Brain microvascular endothelial cell (primary cell): ENCODE results near the gene CALHM3.

Experiments used
- DNase-seq: peaks from one replicate; pipeline ENCODE4 v3.0.0-alpha.2; 2020
- H3K27ac ChIP-seq: fragments of 250-450 bp; sonication (Bioruptor Pico); 2 replicates; pipeline ENCODE4 v1.5.1; 2020; ENCODE audit warnings: mild to moderate bottlenecking, moderate library complexity
- H3K27me3 ChIP-seq: fragments of 250-450 bp; sonication (Bioruptor Pico); replicated peaks from 2 replicates; pipeline ENCODE4 v1.5.1; 2020; ENCODE audit warnings: mild to moderate bottlenecking
- H3K36me3 ChIP-seq: fragments of 250-450 bp; sonication (Bioruptor Pico); replicated peaks from 2 replicates; pipeline ENCODE4 v1.5.1; 2020; ENCODE audit warnings: mild to moderate bottlenecking
- H3K4me3 ChIP-seq: 2 replicates; pipeline ENCODE4 v1.5.1; 2011; ENCODE audit warnings: low read depth, mild to moderate bottlenecking, control low read depth, low read length, moderate library complexity
- CTCF ChIP-seq: IDR thresholded peaks from 2 replicates; pipeline ENCODE4 v1.5.1; 2011; ENCODE audit warnings: low read depth, mild to moderate bottlenecking, moderate library complexity, low read length, control low read depth, inconsistent platforms; ENCODE audit errors: missing control alignments
- in situ Hi-C: cut with HindIII; loops from 2 replicates; pipeline ENCODE4 v1.10.0; 2017; ENCODE audit warnings: low sequenced_read_pairs, low pct_ligation_motif_present

Gene CALHM3

DNA sequence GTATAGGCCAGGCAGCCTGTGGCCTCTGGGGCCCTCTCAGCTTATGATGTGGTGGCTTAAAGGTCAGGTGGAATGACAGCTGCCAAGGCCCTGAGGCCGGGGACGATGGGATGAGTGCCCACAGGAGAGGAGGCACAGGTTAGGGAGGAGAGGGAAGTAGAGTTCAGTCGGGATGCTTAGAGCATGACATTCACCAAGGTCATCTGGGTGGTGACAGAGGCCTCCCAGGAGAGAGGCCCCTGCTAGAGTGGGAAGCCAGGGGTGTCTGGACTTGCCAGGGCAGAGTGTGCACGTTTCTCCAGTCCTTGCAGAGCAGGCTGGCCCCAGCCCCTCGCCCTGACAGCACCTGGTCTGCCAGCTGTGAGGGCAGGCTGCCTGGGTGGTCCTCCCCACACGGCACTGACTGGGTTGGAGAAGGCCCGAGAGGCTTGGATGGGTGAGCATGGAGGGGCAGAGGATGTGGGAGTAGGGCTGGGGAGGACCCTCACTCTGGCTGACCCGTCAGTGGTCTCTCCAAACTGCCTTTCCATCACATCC lies 21.8 kb downstream of the CALHM3 start:
- DNase-seq = no peak
- H3K4me3 ChIP-seq = no peak overlapping the region
- no peaks in the 10 kb centered on the region for H3K27me3 ChIP-seq
- H3K27ac ChIP-seq = no peak overlapping the region
- no peaks in the 10 kb centered on the region for H3K36me3 ChIP-seq
- in situ Hi-C loops = no loop called here
- TF ChIP-seq CTCF = no peak

GRCh38 chr10:103456074-103456660 lies 22.9 kb downstream of the CALHM3 start:
- no peak for DNase-seq
- no peak overlapping the region for H3K4me3 ChIP-seq
- no peaks in the 10 kb centered on the region for H3K36me3 ChIP-seq
- no peak for TF ChIP-seq CTCF
- in situ Hi-C loops = no loop called here
- no peaks in the 10 kb centered on the region for H3K27me3 ChIP-seq
- no peak overlapping the region for H3K27ac ChIP-seq

DNA sequence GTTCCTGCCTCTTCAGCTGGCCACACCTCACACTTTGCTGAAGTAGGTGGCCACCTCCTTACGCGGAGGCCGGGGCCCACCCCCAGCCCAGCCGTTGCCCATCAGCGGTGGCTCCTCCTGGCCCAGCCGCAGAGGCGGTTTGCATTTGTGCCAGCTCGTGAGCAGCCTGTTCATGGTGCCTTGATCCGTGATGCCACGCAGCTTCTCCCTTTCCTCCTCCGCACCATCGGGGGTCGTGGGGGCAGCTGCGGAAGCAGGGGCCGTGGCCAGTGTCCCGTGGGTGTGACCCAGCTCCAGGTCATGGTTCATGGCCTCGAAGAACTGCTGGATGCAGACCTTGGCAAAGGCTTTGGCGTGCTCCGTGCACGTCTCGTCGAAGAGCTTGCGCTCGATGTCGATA lies 23.8 kb downstream of the CALHM3 start:
- H3K4me3 ChIP-seq = no peak overlapping the region
- H3K27me3 ChIP-seq = no peaks in the 10 kb centered on the region
- no peak for DNase-seq
- H3K36me3 ChIP-seq = no peaks in the 10 kb centered on the region
- no peak for TF ChIP-seq CTCF
- H3K27ac ChIP-seq = no peak overlapping the region
- in situ Hi-C loops = no loop called here

DNA sequence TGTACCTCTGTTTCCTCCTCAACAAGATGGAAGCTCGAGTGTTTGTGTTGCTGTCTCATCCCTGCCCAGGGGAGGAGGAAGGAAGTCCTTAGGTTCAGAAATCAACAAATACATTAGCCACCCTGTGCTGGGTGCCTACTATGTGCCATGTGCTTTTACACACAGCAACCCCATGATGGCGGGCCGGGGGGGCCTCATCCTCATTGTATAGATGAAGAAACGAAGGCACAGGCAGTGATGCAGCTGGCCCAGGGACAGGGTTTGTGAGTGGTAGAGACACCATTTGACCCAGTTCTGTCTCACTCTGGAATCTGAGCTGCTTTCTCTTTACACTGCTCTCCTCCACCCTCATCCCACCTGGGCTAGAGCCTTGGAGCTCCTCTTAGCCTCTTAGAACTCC lies 25.0 kb downstream of the CALHM3 start:
- Histone ChIP-seq H3K4me3 (no peak overlapping the region), H3K36me3 (peaks cover 8% of the 10 kb centered on the region), H3K27ac (no peak overlapping the region), H3K27me3 (no peaks in the 10 kb centered on the region)
- no peak for DNase-seq
- TF ChIP-seq CTCF = no peak
- in situ Hi-C loops = loop anchor here (5.0 kb wide), 1 partner anchor 38 kb away; the partner anchor contains the start of gene NEURL1

DNA sequence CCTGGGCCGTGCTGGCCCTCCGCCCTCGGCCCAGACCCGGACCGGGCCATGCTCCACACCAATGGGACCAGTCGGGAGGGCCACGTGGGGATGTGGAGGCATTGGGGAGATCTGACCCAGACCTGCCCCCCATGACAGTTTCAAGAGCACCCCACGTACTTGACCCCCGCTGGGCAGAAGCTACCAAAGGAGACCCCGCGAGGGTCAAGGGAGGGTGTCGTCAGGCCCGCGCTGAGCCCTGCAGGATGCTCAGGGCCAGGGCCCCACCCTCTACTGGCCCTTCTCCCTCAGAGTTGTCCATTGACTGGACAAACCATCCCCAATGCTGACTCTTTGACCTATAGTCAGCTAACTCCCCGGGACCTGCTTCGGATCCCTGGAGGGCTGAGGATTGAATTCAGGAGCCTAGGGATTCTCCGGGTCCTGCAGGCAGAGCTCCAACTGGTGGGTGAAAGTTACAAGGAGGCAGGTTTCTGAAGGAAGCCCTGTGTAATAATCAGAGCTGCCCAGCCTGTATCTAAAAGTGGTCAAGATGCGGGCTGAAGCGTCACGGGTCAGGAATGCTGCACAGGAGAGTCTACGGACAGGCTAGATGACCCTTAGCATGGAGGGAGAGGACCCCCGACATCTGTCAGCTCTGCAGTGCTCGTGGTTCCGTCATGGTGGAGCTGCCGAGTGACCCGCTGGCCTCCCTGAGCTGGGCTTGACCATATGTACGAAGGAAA lies 26.4 kb downstream of the CALHM3 start:
- Histone ChIP-seq H3K36me3 (peaks cover 10% of the 10 kb centered on the region), H3K4me3 (peak overlapping the region; percentile 59), H3K27ac (no peak overlapping the region), H3K27me3 (no peaks in the 10 kb centered on the region)
- in situ Hi-C loops = loop anchor here (5.0 kb wide), 1 partner anchor 40 kb away; the partner anchor contains the start of gene NEURL1
- DNase-seq = no peak
- no peak for TF ChIP-seq CTCF
